Lower leg skin (tissue), 3 donors: ENCODE data around the gene ZNF814.
"Not testable (repeated sequence)": the region's sequence is repeated elsewhere in the genome, so short reads cannot be mapped to it uniquely, and the experiment has no call there.

Experiments
- CTCF ChIP-seq, 3 donors: fragments of 450-650 bp; IDR thresholded peaks; one replicate each; pipeline ENCODE4 v1.5.1; 2016; ENCODE audit warnings: antibody characterized with exemption in 3 of 3, mild to moderate bottlenecking in 3 of 3, moderate library complexity in 2 of 3
- POLR2A ChIP-seq, 2 donors: fragments of 450-650 bp; IDR thresholded peaks; one replicate each; pipeline ENCODE4 v1.6.1; 2016 to 2017; ENCODE audit warnings: antibody characterized with exemption in 2 of 2, mild to moderate bottlenecking in 1 of 2, moderate library complexity in 1 of 2

DNA sequence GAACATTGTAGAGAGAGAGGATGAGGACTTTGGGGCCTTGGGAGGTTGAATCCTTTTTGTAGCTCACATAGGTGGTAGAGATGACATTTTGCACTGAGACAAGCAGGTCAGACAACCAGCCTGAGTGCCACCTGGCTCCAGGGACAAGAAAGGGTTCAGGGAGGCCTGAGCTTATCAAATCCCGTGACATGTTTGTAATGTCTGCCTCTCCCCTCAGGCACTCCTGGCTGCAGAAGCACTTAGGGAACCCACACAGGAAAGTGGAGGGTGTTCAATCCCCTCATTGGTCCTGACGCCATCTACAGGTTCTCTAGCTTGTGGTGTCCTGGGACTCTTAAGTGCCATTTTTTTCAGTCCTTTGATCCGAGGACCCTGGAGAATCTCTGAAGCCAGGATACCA is 67.7 kb downstream of the ZNF814 start:
- TF ChIP-seq POLR2A, CTCF (IDR thresholded peaks at IDR 0.05): not testable (repeated sequence)
